Measurements from ENCODE around the gene CLIC2. TPM values are rescaled to one million over a fixed set of nuclear protein-coding genes. Genes with fewer than 3 reads are reported as not detected.

CLIC2 gene
- 9.4 and 15.1 TPM in 2 replicates for total RNA-seq

DNA sequence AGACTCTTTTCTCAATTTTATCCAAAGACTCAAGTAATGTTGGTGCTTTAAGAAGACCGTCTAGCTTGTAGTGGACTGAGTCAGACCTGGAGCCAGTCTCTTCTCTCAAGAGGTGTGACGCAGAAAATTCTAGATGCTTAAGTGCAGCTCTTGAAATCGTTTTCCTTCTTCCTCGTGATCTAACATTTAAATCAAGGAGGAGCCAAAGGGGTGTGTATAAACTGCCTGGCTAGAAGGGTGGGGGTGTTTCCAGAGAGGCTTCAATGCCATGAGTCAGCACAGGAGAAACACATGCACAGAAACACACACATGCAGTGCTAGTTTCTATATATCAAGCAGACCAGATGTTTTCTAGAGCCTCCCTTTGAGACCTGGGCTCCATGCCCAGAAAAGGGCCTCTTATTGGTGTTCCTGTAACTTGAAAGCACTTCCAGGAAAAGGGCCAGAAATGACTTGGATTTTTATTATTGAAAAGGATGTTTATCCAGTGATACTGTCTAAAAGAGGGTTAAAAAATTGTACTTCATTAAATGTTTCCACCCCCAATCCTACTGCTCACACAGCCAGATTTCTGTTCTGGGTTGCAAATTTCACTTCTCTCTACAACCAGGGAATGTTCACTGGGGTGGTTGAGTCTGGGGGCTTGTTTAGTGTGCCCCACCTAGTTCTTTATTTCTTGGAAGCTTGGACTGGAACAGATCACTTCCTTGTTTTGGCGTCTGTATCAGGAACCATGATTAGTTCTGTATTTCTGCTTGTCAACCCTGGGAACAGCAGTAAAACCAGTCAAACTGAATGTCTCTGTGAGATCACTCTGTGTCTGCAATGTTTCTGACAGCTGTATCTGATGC lies at the start of gene CLIC2:
CLIC2 (minus strand) TSS at position 129 of the 851 bp plus-strand sequence. CDS start 187 bp downstream, outside the sequence.

DNA sequence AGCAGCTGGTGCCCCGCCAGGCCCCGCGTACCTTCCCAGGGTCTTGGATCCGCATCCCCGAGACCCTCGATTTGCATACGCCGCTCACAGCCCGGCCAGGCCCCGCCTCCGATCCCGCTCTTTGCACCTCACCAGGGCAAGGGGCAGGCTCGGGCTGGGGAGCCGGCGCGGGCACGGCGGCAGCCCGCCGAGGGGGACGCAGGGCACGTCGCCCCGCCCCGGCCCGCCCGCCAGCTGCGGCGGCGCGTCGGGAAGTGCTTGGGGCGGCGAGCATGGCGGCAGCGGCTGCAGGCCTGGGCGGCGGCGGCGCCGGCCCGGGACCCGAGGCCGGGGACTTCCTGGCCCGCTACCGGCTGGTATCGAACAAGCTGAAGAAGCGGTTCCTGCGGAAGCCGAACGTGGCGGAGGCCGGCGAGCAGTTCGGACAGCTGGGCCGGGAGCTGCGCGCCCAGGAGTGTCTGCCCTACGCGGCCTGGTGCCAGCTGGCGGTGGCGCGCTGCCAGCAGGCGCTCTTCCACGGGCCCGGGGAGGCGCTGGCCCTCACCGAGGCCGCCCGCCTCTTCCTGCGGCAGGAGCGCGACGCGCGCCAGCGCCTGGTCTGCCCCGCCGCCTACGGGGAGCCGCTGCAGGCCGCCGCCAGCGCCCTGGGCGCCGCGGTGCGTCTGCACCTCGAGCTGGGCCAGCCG lies 47.6 kb upstream of the CLIC2 start, which contains the start of gene F8A2:
F8A2 (plus strand) TSS at position 253 of the 686 bp plus-strand sequence; CDS start at position 273, 20 bp downstream.

DNA sequence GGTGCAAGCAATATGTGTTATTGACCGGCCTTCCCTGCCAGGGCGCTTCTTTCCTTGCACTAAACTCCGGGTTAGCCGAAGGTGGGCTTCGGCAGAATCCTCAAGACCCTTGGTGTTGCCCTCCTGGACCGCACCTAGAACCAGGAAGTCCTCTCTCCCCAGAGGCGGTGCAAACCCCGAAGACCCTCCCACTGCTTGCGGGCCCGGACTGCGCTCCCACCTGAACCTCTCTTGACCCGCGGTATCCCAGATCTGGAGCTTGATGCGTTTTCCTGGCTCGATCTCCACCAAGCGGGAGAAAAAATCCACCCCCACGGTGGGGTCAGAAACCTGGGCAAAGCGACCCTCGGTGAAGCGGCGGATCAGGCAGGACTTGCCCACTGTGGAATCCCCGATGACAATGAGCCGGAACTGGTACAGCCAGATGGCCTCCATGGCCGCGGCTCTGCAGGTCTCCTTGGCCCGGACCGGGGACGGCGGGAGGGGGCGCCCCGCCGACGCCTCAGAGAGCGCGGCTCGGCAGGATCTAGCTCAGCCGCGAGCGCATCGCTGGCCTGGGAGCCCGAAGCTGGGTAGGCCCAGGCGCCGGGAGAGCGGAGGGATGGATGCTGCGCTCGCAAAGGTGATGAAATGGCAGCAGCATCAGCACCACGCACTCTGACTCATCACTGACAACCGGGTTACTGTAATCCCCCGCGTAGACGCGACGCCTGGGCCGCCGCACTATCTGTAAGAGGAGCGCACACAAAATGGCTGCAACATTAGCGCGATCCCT lies 70.4 kb downstream of the CLIC2 start, which contains the start of gene RAB39B:
RAB39B (minus strand) TSS at position 638 of the 775 bp plus-strand sequence; CDS start at position 435, 203 bp downstream.

Small RNA genes lying within 50 kb of the gene (small RNA-seq; reads per million reads assigned to genes)
- gene AC234781.4 (not detected), gene MIR1184-2 (not detected)

Other genes starting within 250 kb of the CLIC2 start
- 49.6 and 55.5 TPM in 2 replicates for gene VBP1, start 118.2 kb downstream of the CLIC2 start, total RNA-seq
- gene RAB39B, start 70.1 kb downstream of the CLIC2 start, total RNA-seq: 0.37 and 1.6 TPM in 2 replicates
- gene F8A2, start 47.5 kb upstream of the CLIC2 start, total RNA-seq: not detected in 2 replicates
- 1.8 and 2.2 TPM in 2 replicates for gene F8A3, start 124.0 kb upstream of the CLIC2 start, total RNA-seq